ENCODE measurements around the gene CPT1B. TPM values are rescaled to one million over a fixed set of nuclear protein-coding genes. Genes with fewer than 3 reads are reported as not detected.

The CPT1B gene
- total RNA-seq, 6 donors from 2014 or later, result 7.3 to 54.5 (median 19.4) TPM

DNA sequence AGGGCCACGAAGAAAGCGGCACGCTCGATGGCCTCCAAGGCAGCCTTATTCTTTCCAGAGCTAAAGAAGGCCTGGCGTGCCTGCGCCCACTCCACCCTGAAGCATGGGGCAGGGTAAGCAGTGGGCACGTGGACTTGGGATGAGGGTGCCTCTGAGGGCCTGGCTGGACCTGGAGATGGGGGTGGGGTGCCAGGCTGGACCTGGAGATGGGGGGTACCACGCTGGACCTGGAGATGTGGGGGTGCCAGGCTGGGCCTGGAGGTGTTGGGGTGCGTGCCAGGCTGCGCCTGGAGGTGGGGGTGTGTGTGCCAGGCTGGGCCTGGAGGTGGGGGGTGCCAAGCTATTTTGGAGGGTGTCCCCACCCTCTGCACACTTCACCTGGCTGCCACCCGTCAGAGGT is 5.3 kb downstream of the CPT1B start:
- Histone ChIP-seq H3K27ac (no peak overlapping the region), H3K4me1 (peaks cover under 1 to 6% (median 1%) of the 10 kb centered on the region in 4 donors), H3K27me3 (no peaks in the 10 kb centered on the region), H3K36me3 (peaks cover 4 to 37% (median 12%) of the 10 kb centered on the region in 4 donors), H3K9me3 (no peaks in the 10 kb centered on the region), H3K4me3 (no peak overlapping the region)
- TF ChIP-seq CTCF (IDR thresholded peaks at IDR 0.05) (no peak), POLR2AphosphoS5 (IDR thresholded peaks at IDR 0.05) (no peak), EP300 (IDR thresholded peaks at IDR 0.05) (no peak), POLR2A (IDR thresholded peaks at IDR 0.05) (no peak)
- ATAC-seq (ENCODE audit: low FRiP score in 2 of 2) (no peak), DNase-seq (no peak)
- WGBS, 2 donors, result 94 to 100% methylated on average over 5 to 8 of the region's 11 CpGs

DNA sequence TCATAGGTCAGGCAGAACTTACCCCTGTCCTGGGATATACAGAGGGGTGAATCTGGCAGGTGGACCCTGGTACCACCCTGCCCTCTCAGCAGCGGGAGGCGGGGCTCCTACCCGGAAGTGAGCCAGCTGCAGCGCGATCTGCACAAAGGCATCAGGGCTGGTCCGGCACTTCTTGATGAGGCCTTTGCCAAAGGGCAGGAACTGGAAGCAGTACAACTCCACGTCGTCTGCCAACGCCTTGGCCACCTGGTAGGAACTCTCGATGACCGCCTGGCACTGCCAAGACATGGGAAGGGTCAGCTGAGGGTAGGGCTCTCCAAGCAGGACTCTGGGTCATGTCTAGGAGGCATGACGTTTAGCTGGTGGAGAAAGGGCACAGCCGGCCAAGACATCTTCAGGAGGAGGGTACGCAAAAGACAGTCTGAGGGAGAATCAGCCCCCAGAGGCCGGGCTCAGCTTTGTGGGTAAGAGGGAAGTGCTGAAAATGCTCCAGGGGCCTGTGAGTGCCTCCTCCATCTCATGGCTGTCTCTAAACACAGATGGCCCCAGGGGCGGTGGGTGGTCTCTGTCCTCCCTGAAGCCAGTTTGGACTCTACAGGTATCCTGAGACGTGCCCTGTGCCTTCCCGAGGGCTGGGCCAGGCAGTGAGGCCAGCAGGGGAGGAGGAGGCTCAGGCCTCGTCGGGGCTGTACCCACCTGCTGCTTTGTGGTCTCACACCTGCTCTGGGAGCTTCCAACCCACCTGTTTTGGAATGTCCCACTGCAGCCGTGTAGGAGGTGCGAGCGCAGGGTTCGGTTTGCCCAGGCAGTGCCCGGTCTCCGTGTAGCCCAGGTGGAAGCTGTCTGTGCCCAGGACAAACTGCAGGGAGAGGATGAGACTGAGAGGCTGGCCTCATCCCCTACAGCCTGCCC is 6.7 kb downstream of the CPT1B start:
- no peak for DNase-seq
- no peak for ATAC-seq (ENCODE audit: low FRiP score in 2 of 2)

DNA sequence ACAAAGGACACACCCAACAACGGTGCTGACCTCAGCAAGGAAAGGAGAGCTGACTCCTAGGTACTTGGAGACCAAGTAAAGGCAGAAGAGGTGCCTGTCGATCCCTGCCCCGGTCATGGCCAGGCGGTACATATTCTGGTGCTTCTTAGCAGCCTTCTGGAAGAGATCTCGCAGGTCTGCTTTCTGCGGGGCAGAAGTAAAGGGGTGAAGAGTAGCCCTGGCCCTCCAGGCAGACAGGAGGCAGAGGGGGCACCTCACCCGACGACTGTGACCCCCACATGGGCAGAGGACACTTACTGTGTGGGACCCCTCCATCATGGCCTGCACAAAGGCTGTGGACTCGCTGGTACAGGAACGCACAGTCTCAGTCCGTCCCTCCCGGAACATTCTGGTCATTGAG is 7.4 kb downstream of the CPT1B start:
- Histone ChIP-seq H3K36me3 (peaks cover 4 to 39% (median 12%) of the 10 kb centered on the region in 4 donors), H3K27ac (no peak overlapping the region), H3K9me3 (no peaks in the 10 kb centered on the region), H3K4me1 (no peaks in the 10 kb centered on the region), H3K27me3 (no peaks in the 10 kb centered on the region), H3K4me3 (no peak overlapping the region)
- ATAC-seq (ENCODE audit: low FRiP score in 2 of 2), result no peak
- WGBS, 2 donors, result 95 to 100% methylated on average over 3 to 12 of the region's 12 CpGs
- TF ChIP-seq CTCF (IDR thresholded peaks at IDR 0.05) (no peak), EP300 (IDR thresholded peaks at IDR 0.05) (no peak), POLR2A (IDR thresholded peaks at IDR 0.05) (no peak), POLR2AphosphoS5 (IDR thresholded peaks at IDR 0.05) (no peak)
- no peak for DNase-seq

More for the DNA sequence above, 6.7 kb downstream of the CPT1B start:
- TF ChIP-seq CTCF (IDR thresholded peaks at IDR 0.05) (no peak), POLR2A (IDR thresholded peaks at IDR 0.05) (no peak), POLR2AphosphoS5 (IDR thresholded peaks at IDR 0.05) (no peak), EP300 (IDR thresholded peaks at IDR 0.05) (no peak)
- Histone ChIP-seq H3K27ac (no peak overlapping the region), H3K4me1 (no peaks in the 10 kb centered on the region), H3K9me3 (no peaks in the 10 kb centered on the region), H3K4me3 (no peak overlapping the region), H3K36me3 (peaks cover 4 to 39% (median 12%) of the 10 kb centered on the region in 4 donors), H3K27me3 (no peaks in the 10 kb centered on the region)
- 89 to 93% methylated on average over 3 to 24 of the region's 26 CpGs for WGBS, 2 donors

DNA sequence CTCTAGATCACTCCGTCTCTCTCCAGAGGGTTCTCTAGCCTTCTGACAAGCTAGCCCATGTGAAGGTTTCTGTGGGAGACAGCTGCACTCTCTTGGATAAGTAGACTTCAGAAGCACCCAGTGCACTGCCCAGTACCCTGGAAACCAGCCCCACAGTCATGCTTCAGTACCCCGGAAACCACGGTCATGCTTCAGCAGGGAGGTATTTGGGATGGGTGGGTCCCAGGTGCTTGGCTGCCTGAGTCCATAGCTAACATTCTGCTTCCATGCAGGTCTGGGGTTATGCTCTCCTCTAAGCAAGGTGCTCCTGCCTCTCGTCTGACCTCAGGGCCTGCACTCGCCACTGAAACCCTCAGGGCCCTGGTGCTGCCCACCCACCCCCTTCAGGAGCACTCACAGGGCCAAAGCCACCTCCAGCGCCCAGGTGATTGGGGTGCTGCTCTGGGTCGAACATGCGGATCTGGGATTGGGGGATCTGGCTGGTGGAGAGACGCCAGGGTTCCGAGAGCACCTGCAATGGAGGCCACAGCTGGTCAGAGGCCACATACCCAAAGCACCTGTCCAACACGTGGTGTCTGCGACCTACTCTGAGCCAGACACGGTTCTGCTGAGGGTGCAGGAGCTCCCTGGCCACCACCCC is 8.2 kb downstream of the CPT1B start:
- Histone ChIP-seq H3K36me3 (peaks cover 4 to 39% (median 12%) of the 10 kb centered on the region in 4 donors), H3K27ac (no peak overlapping the region), H3K27me3 (no peaks in the 10 kb centered on the region), H3K4me1 (no peaks in the 10 kb centered on the region), H3K9me3 (no peaks in the 10 kb centered on the region), H3K4me3 (no peak overlapping the region)
- ATAC-seq (ENCODE audit: low FRiP score in 2 of 2), result no peak
- DNase-seq, result no peak
- WGBS, 2 donors, result 98 to 100% methylated on average over 3 to 12 of the region's 13 CpGs
- TF ChIP-seq EP300 (IDR thresholded peaks at IDR 0.05) (no peak), CTCF (IDR thresholded peaks at IDR 0.05) (no peak), POLR2A (IDR thresholded peaks at IDR 0.05) (no peak), POLR2AphosphoS5 (IDR thresholded peaks at IDR 0.05) (no peak)
